Inflammatory macrophage (primary cell): ENCODE measurements around the gene SORCS3.

Experiments used
- DNase-seq, 2 donors: peaks; one replicate each; pipeline ENCODE4 v3.0.0-alpha.2; 2020 to 2022

SORCS3 gene

GRCh38 chr10:104867966-104868598 lies 227.0 kb downstream of the SORCS3 start:
- DNase-seq = no peak

GRCh38 chr10:104872691-104873090 lies 231.6 kb downstream of the SORCS3 start:
- no peak for DNase-seq

- DNase-seq = no peak
Measured at GRCh38 chr10:104873161-104873560, 232.1 kb downstream of the SORCS3 start.

- DNase-seq = no peak
Measured at GRCh38 chr10:104875561-104875960, 234.5 kb downstream of the SORCS3 start.

- DNase-seq = no peak
Measured at GRCh38 chr10:104880624-104881398, 239.7 kb downstream of the SORCS3 start.

GRCh38 chr10:104881740-104882139 lies 240.7 kb downstream of the SORCS3 start:
- no peak for DNase-seq

- no peak for DNase-seq
Measured at GRCh38 chr10:104892879-104893617, 252.0 kb downstream of the SORCS3 start.

- DNase-seq = no peak
Measured at GRCh38 chr10:104893701-104894100, 252.6 kb downstream of the SORCS3 start.

- DNase-seq = no peak
Measured at GRCh38 chr10:104894681-104895080, 253.6 kb downstream of the SORCS3 start.

- no peak for DNase-seq
Measured at GRCh38 chr10:104895541-104895940, 254.5 kb downstream of the SORCS3 start.

- no peak for DNase-seq
Measured at GRCh38 chr10:104895981-104896380, 254.9 kb downstream of the SORCS3 start.

- no peak for DNase-seq
Measured at GRCh38 chr10:104897696-104898095, 256.6 kb downstream of the SORCS3 start.

GRCh38 chr10:104899779-104900178 lies 258.7 kb downstream of the SORCS3 start:
- no peak for DNase-seq

- DNase-seq = no peak
Measured at GRCh38 chr10:104903433-104903832, 262.3 kb downstream of the SORCS3 start.

GRCh38 chr10:104904753-104905323 lies 263.7 kb downstream of the SORCS3 start:
- no peak for DNase-seq

- no peak for DNase-seq
Measured at GRCh38 chr10:104906112-104906511, 265.0 kb downstream of the SORCS3 start.

GRCh38 chr10:104907521-104907920 lies 266.4 kb downstream of the SORCS3 start:
- no peak for DNase-seq

GRCh38 chr10:104908581-104908980 lies 267.5 kb downstream of the SORCS3 start:
- no peak for DNase-seq

- no peak for DNase-seq
Measured at GRCh38 chr10:104910712-104911111, 269.6 kb downstream of the SORCS3 start.

GRCh38 chr10:104913390-104913789 lies 272.3 kb downstream of the SORCS3 start:
- no peak for DNase-seq

- no peak for DNase-seq
Measured at GRCh38 chr10:104920476-104920875, 279.4 kb downstream of the SORCS3 start.

- no peak for DNase-seq
Measured at GRCh38 chr10:104921763-104922162, 280.7 kb downstream of the SORCS3 start.

GRCh38 chr10:104922810-104923209 lies 281.7 kb downstream of the SORCS3 start:
- no peak for DNase-seq
